GM12878 (cell line): ENCODE measurements around the gene USP25. TPM values are rescaled to one million over a fixed set of nuclear protein-coding genes. Genes with fewer than 3 reads are reported as not detected.

Experiments
- ATAC-seq: fragments of 200-7000 bp; cut with Tn5 transposase; 3 replicates; pipeline ENCODE4 v1.9.1; 2020; ENCODE audit warnings: mild to moderate bottlenecking, moderate library complexity
- BruUV-seq: library from RNA; stranded (reverse); fragments of 400-500 nt; replicated peaks from 2 replicates; lab custom pipeline; 2021; lab: Mats Ljungman, UMichigan
- CTCF ChIA-PET: fragments of 300-600 bp; sonication (Branson Sonifier 250); formaldehyde crosslinking; extraction: SDS; loops from one replicate; lab custom pipeline; 2021; ENCODE audit warnings: inconsistent platforms; lab: Yijun Ruan, JAX
- POLR2A ChIA-PET: fragments of 350-600 bp; formaldehyde crosslinking; extraction: SDS; loops from one replicate; lab custom pipeline; 2021; ENCODE audit warnings: inconsistent platforms; lab: Charles Lee
- RAD21 ChIA-PET: fragments of 300-600 bp; sonication (Branson Sonifier 250); formaldehyde crosslinking; loops from one replicate; lab custom pipeline; 2023; ENCODE audit warnings: antibody characterized with exemption; ENCODE audit not compliant: unreplicated experiment; lab: Charles Lee
- SMC1A ChIA-PET: fragments of 300-600 bp; sonication (Branson Sonifier 250); formaldehyde crosslinking; loops from one replicate; lab custom pipeline; 2023; ENCODE audit not compliant: unreplicated experiment, uncharacterized antibody; lab: Charles Lee
- DNase-seq: peaks from one replicate; pipeline ENCODE4 v3.0.0-alpha.2; 2011; ENCODE audit warnings: low read depth, low spot score
- FAIRE-seq: peaks from 3 replicates; lab custom pipeline; 2011; peaks lifted over from hg19 to GRCh38; lab: Jason Lieb, UNC
- H2AFZ ChIP-seq: 2 replicates; pipeline ENCODE4 v1.6.0; 2011; ENCODE audit warnings: low read depth, low read length, control low read depth; ENCODE audit not compliant: control insufficient read depth
- H3K27ac ChIP-seq: 2 replicates; pipeline ENCODE4 v1.5.1; 2011; ENCODE audit warnings: control low read depth; ENCODE audit not compliant: control insufficient read depth, insufficient read depth
- H3K27me3 ChIP-seq, 2 experiments: replicated peaks in 1 of 2; 2 replicates each; pipeline versions ENCODE4 v1.6.0 to v1.6.1; 2011; ENCODE audit warnings: low read length in 1 of 2; ENCODE audit not compliant: control insufficient read depth in 2 of 2, insufficient read depth in 2 of 2
- H3K36me3 ChIP-seq, 2 experiments: 2 replicates each; pipeline ENCODE4 v1.5.1; 2011; ENCODE audit warnings: low read length in 1 of 2; ENCODE audit not compliant: control insufficient read depth in 2 of 2, insufficient read depth in 2 of 2
- H3K4me1 ChIP-seq: 2 replicates; pipeline ENCODE4 v1.6.1; 2011; ENCODE audit warnings: mild to moderate bottlenecking, low read length, moderate library complexity, mixed read lengths; ENCODE audit not compliant: control insufficient read depth, insufficient read depth
- H3K4me2 ChIP-seq: 2 replicates; pipeline ENCODE4 v1.6.0; 2011; ENCODE audit warnings: control low read depth; ENCODE audit not compliant: control insufficient read depth, insufficient read depth
- H3K4me3 ChIP-seq: fragments of 200-600 bp; sonication (generic); 2 replicates; pipeline ENCODE4 v1.5.1; 2016
- H3K79me2 ChIP-seq: 2 replicates; pipeline ENCODE4 v1.6.0; 2011; ENCODE audit warnings: low read length; ENCODE audit not compliant: control insufficient read depth, insufficient read depth
- H3K9ac ChIP-seq: 2 replicates; pipeline ENCODE4 v1.8.0; 2011; ENCODE audit warnings: low read length, control low read depth, mixed read lengths; ENCODE audit not compliant: control insufficient read depth, insufficient read depth
- H3K9me3 ChIP-seq: replicated peaks from 3 replicates; pipeline ENCODE4 v1.5.1; 2011; ENCODE audit warnings: mild to moderate bottlenecking, low read length; ENCODE audit not compliant: control insufficient read depth, insufficient read depth
- H4K20me1 ChIP-seq: 2 replicates; pipeline ENCODE4 v1.6.0; 2011; ENCODE audit not compliant: control insufficient read depth, insufficient read depth
- BCL11A ChIP-seq: IDR thresholded peaks from 2 replicates; pipeline ENCODE4 v1.6.1; 2011; ENCODE audit warnings: low read depth, low read length
- DPF2 ChIP-seq: fragments of 450-650 bp; IDR thresholded peaks from 2 replicates; pipeline ENCODE4 v1.6.1; 2017; ENCODE audit warnings: mild to moderate bottlenecking
- ETV6 ChIP-seq, 2 experiments: fragments of 450-650 bp in 1 of 2; IDR thresholded peaks in 1 of 2; conservative IDR thresholded peaks in 1 of 2; 2 replicates each; pipeline ENCODE4 v1.6.1; 2014; ENCODE audit warnings: antibody characterized with exemption in 1 of 2, borderline replicate concordance in 1 of 2, low read depth in 1 of 2, mild to moderate bottlenecking in 1 of 2, moderate library complexity in 1 of 2
- HCFC1 ChIP-seq: fragments of 150-350 bp; IDR thresholded peaks from 2 replicates; pipeline ENCODE4 v1.6.1; 2014; ENCODE audit warnings: low read length
- IKZF1 ChIP-seq: fragments of 450-650 bp; conservative IDR thresholded peaks from 2 replicates; pipeline ENCODE4 v1.6.1; 2017; ENCODE audit warnings: antibody characterized with exemption, mild to moderate bottlenecking
- MYB ChIP-seq: fragments of 150-350 bp; IDR thresholded peaks from 2 replicates; pipeline ENCODE4 v1.6.1; 2014; ENCODE audit warnings: mild to moderate bottlenecking, low read depth, low read length, borderline replicate concordance
- NBN ChIP-seq: fragments of 450-650 bp; IDR thresholded peaks from 2 replicates; pipeline ENCODE4 v1.6.1; 2016
- NFXL1 ChIP-seq: fragments of 450-650 bp; IDR thresholded peaks from 2 replicates; pipeline ENCODE4 v1.6.1; 2017; ENCODE audit warnings: antibody characterized with exemption, mild to moderate bottlenecking, borderline replicate concordance
- POLR2A ChIP-seq: IDR thresholded peaks from 2 replicates; pipeline ENCODE4 v1.6.1; 2011; ENCODE audit warnings: low read depth, mild to moderate bottlenecking, low read length
- RBBP5 ChIP-seq: fragments of 200-600 bp; sonication (generic); conservative IDR thresholded peaks from 2 replicates; pipeline ENCODE4 v1.6.1; 2016
- SPI1 ChIP-seq: IDR thresholded peaks from 2 replicates; pipeline ENCODE4 v1.6.1; 2011; ENCODE audit warnings: low read depth, mild to moderate bottlenecking, low read length, moderate library complexity, borderline replicate concordance; ENCODE audit not compliant: insufficient read depth
- YY1 ChIP-seq: IDR thresholded peaks from 2 replicates; pipeline ENCODE4 v1.6.1; 2011; ENCODE audit warnings: low read depth, mild to moderate bottlenecking, low read length
- WGBS: methylation state at CpG from one replicate; pipeline ENCODE4 v1.1.6; 2016; ENCODE audit warnings: low lambda C conversion rate; ENCODE audit not compliant: insufficient replicate concordance, insufficient coverage; ENCODE audit errors: missing lambda C conversion rate; 5-methylcytosine and 5-hydroxymethylcytosine counted together
- in situ Hi-C: fragments of 300-500 bp; cut with MboI; formaldehyde crosslinking; loops from 9 replicates; pipeline ENCODE4 v1.14.3; 2018; ENCODE audit warnings: mixed read lengths
- intact Hi-C: fragments of 100-400 bp; cut with micrococcal nuclease; formaldehyde crosslinking; loops from one replicate; pipeline ENCODE4 v1.14.2; 2022; ENCODE audit not compliant: unreplicated experiment
- polyA plus RNA-seq, 11 experiments: library from polyadenylated mRNA; depleted of rRNA in 4 of 11; unstranded in 6 of 11; stranded (reverse) in 5 of 11; fragments of >200 nt; fragmentation: Nextera tagmentation in 4 of 11; fragmentation: Illumina TruSeq in 1 of 11; extraction: Ambion mirVana in 4 of 11; extraction: Trizol in 1 of 11; gene quantifications; 1 replicate in 1 of 11; 2 replicates in 10 of 11; pipeline versions ENCODE4 v1.2.1 to v1.2.3, GENCODE V29; 2011 to 2016; ENCODE audit warnings: inconsistent platforms in 2 of 11, missing spikeins in 2 of 11, low read depth in 1 of 11
- total RNA-seq, 4 experiments: library from RNA; depleted of rRNA in 3 of 4; stranded (reverse); fragments of >200 nt in 3 of 4; fragmentation: Illumina TruSeq in 1 of 4; extraction: Trizol in 1 of 4; gene quantifications; 2 replicates each; pipeline versions ENCODE4 v1.2.1 to v1.2.3, GENCODE V29; 2013 to 2021
- TF ChIP-seq, protein P1 (sequence below): fragments of 450-650 bp; IDR thresholded peaks from 2 replicates; pipeline ENCODE4 v1.6.1; 2016; ENCODE audit warnings: mild to moderate bottlenecking

Gene USP25
- total and polyA plus RNA-seq, 10 of the 15 experiments (the other 5 are each of a cell fraction or from before 2014, with no cell fraction given): 1.5 to 31.3 (median 23.4) TPM

GRCh38 chr21:15841856-15842564, 112.2 kb downstream of the USP25 start:
- RAD21 ChIA-PET: no interaction called here
- H3K27me3 ChIP-seq: no peaks in the 10 kb centered on the region

More at GRCh38 chr21:15841856-15842564, 112.2 kb downstream of the USP25 start:
- ChIA-PET POLR2A (no interaction called here), CTCF (interaction anchor here (1.2 kb wide), 1 partner anchor 48 kb away, joined by 3 read pairs; no protein-coding TSS in a partner anchor), SMC1A (interaction anchor here (0.8 kb wide), 2 partner anchors 79 to 114 kb away, joined by 3 read pairs; no protein-coding TSS in a partner anchor)
- no peak overlapping the region for H3K9ac ChIP-seq
- H3K4me3 ChIP-seq: no peak overlapping the region
- no peak overlapping the region for H3K27ac ChIP-seq
- BruUV-seq: no TSS peak
- H3K9me3 ChIP-seq: no peaks in the 10 kb centered on the region
- intact Hi-C loops (no loop called here), in situ Hi-C loops (no loop called here)
- no peak overlapping the region for H3K4me2 ChIP-seq
- no peaks in the 10 kb centered on the region for H3K79me2 ChIP-seq
- TF ChIP-seq POLR2A (no peak), NFXL1 (no peak), SPI1 (no peak), BCL11A (no peak), NBN (no peak), YY1 (no peak), RBBP5 (no peak), DPF2 (no peak), HCFC1 (no peak), ETV6 (conservative IDR thresholded peaks at IDR 0.05 in 1 of 2, IDR thresholded peaks at IDR 0.05 in 1 of 2; ENCODE audit: borderline replicate concordance in 1 of 2, low read depth in 1 of 2) (no peak), MYB (no peak), IKZF1 (no peak)
- TF ChIP-seq, protein P1, sequence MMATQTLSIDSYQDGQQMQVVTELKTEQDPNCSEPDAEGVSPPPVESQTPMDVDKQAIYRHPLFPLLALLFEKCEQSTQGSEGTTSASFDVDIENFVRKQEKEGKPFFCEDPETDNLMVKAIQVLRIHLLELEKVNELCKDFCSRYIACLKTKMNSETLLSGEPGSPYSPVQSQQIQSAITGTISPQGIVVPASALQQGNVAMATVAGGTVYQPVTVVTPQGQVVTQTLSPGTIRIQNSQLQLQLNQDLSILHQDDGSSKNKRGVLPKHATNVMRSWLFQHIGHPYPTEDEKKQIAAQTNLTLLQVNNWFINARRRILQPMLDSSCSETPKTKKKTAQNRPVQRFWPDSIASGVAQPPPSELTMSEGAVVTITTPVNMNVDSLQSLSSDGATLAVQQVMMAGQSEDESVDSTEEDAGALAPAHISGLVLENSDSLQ: no peak
- ATAC-seq (no peak), DNase-seq (no peak), FAIRE-seq (no peak)
- no peak overlapping the region for H2AFZ ChIP-seq
- no peaks in the 10 kb centered on the region for H4K20me1 ChIP-seq
- WGBS: 99% methylated on average over 3 of the region's 3 CpGs
- no peaks in the 10 kb centered on the region for H3K4me1 ChIP-seq
- peaks cover 0 to 4% of the 10 kb centered on the region in 2 experiments; a peak in 3 of 4 replicates for H3K36me3 ChIP-seq
